Neuronal stem cell (in vitro differentiated cells): ENCODE results near the gene VOPP1.

Experiments used
- DNase-seq: peaks from one replicate; pipeline ENCODE4 v3.0.0-alpha.2; 2013; ENCODE audit warnings: low spot score
- H2AFZ ChIP-seq: one replicate; pipeline ENCODE4 v1.6.1; 2013; ENCODE audit warnings: mild to moderate bottlenecking, low read length, inconsistent platforms
- H2AK5ac ChIP-seq: 2 replicates; pipeline ENCODE4 v1.6.1; 2013; ENCODE audit warnings: low read depth, mild to moderate bottlenecking, inconsistent platforms, low read length, moderate library complexity, mixed read lengths
- H2BK120ac ChIP-seq: 2 replicates; pipeline ENCODE4 v1.6.1; 2013; ENCODE audit warnings: low read depth, mild to moderate bottlenecking, inconsistent platforms, low read length, moderate library complexity, mixed read lengths
- H2BK12ac ChIP-seq: one replicate; pipeline ENCODE4 v1.6.1; 2013; ENCODE audit warnings: low read length, inconsistent platforms
- H2BK15ac ChIP-seq: 2 replicates; pipeline ENCODE4 v1.6.1; 2013; ENCODE audit warnings: mild to moderate bottlenecking, low read length, inconsistent platforms, mixed read lengths
- H2BK5ac ChIP-seq: one replicate; pipeline ENCODE4 v1.6.1; 2013; ENCODE audit warnings: inconsistent platforms, mild to moderate bottlenecking, low read length, moderate library complexity
- H3K14ac ChIP-seq: one replicate; pipeline ENCODE4 v1.6.1; 2013; ENCODE audit warnings: low read length, inconsistent platforms
- H3K18ac ChIP-seq: 2 replicates; pipeline ENCODE4 v1.6.1; 2013; ENCODE audit warnings: low read length, inconsistent platforms
- H3K23ac ChIP-seq: 2 replicates; pipeline ENCODE4 v1.6.1; 2013; ENCODE audit warnings: low read depth, mild to moderate bottlenecking, mixed read lengths, low read length, inconsistent platforms; ENCODE audit not compliant: poor library complexity
- H3K27ac ChIP-seq: replicated peaks from 3 replicates; pipeline ENCODE4 v1.5.1; 2013; ENCODE audit warnings: low read length, inconsistent platforms
- H3K27me3 ChIP-seq, 3 experiments: 2 replicates each; pipeline ENCODE4 v1.6.1; 2013; ENCODE audit warnings: low read length in 3 of 3, mild to moderate bottlenecking in 2 of 3, inconsistent platforms in 1 of 3, low read depth in 1 of 3, mixed read lengths in 1 of 3, moderate library complexity in 1 of 3; ENCODE audit not compliant: control insufficient read depth in 3 of 3, insufficient read depth in 3 of 3
- H3K36me3 ChIP-seq, 2 donors: replicated peaks in 1 of 2; 2 replicates each; pipeline ENCODE4 v1.6.1; 2013; ENCODE audit warnings: low read length in 2 of 2; ENCODE audit not compliant: control insufficient read depth in 2 of 2, insufficient read depth in 2 of 2
- H3K4ac ChIP-seq: 2 replicates; pipeline ENCODE4 v1.6.1; 2013; ENCODE audit warnings: inconsistent platforms, mild to moderate bottlenecking, low read length, moderate library complexity
- H3K4me1 ChIP-seq, 2 donors: 1 replicate in 1 of 2; 2 replicates in 1 of 2; pipeline ENCODE4 v1.6.1; 2013; ENCODE audit warnings: low read length in 2 of 2, low read depth in 1 of 2; ENCODE audit not compliant: control insufficient read depth in 2 of 2, insufficient read depth in 1 of 2
- H3K4me2 ChIP-seq: one replicate; pipeline ENCODE4 v1.6.1; 2013; ENCODE audit warnings: mild to moderate bottlenecking, low read length, inconsistent platforms; ENCODE audit not compliant: insufficient read depth, poor library complexity, severe bottlenecking
- H3K4me3 ChIP-seq, 2 donors: 2 replicates each; pipeline ENCODE4 v1.5.1; 2013; ENCODE audit warnings: low read length in 2 of 2, mild to moderate bottlenecking in 2 of 2, inconsistent platforms in 1 of 2, moderate library complexity in 1 of 2
- H3K79me1 ChIP-seq: one replicate; pipeline ENCODE4 v1.6.1; 2013; ENCODE audit warnings: low read depth, mild to moderate bottlenecking, inconsistent platforms, low read length, moderate library complexity
- H3K9ac ChIP-seq: one replicate; pipeline ENCODE4 v1.6.1; 2013; ENCODE audit warnings: mild to moderate bottlenecking, low read depth, low read length, inconsistent platforms; ENCODE audit not compliant: poor library complexity
- H3K9me3 ChIP-seq, 2 donors: replicated peaks in 1 of 2; 2 replicates each; pipeline versions ENCODE3 to v1.6.1; 2013; ENCODE audit warnings: low read length in 2 of 2, mild to moderate bottlenecking in 2 of 2, inconsistent platforms in 1 of 2, low read depth in 1 of 2, mixed read lengths in 1 of 2, moderate library complexity in 1 of 2; ENCODE audit not compliant: control insufficient read depth in 2 of 2, insufficient read depth in 1 of 2
- H4K8ac ChIP-seq: one replicate; pipeline ENCODE4 v1.6.1; 2013; ENCODE audit warnings: low read depth, mild to moderate bottlenecking, inconsistent platforms, low read length, moderate library complexity
- H4K91ac ChIP-seq: one replicate; pipeline ENCODE4 v1.6.1; 2013; ENCODE audit warnings: low read length, low read depth, mild to moderate bottlenecking, inconsistent platforms; ENCODE audit not compliant: poor library complexity
- WGBS, 2 donors: extraction: QIAGEN DNeasy Blood & Tissue Kit; methylation state at CpG; one replicate each; pipeline ENCODE4 v1.1.7; 2013; ENCODE audit warnings: missing lambda C conversion rate in 2 of 2, mixed read lengths in 1 of 2; ENCODE audit not compliant: insufficient read length in 2 of 2, insufficient replicate concordance in 1 of 2; ENCODE audit errors: extremely low coverage in 2 of 2; 5-methylcytosine and 5-hydroxymethylcytosine counted together

VOPP1 gene

DNA sequence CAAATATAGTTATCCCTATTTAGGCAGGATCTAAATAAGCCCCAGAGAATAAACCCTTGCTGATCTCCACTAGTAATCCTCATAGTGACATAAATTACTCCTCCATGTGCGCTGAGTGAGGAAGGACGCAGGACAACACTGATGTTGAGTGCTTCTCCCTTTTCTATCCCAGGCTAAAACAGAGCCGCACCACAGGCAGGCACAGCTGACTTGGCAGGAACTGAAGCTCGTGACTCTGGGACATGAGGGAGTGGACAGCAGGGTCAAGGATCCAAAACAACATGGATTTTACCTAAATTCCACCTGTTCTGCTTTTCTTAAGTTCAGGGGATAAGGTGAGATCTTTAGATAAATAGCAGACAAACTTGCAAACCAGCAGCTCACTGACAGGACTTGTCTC lies 46.0 kb downstream of the VOPP1 start:
- H2AK5ac ChIP-seq = no peak overlapping the region
- no peaks in the 10 kb centered on the region for H3K79me1 ChIP-seq
- no peak overlapping the region for H2BK5ac ChIP-seq
- H2AFZ ChIP-seq = no peak overlapping the region
- H3K4me1 ChIP-seq = peaks cover 6 to 20% of the 10 kb centered on the region in 2 donors
- no peak overlapping the region for H3K4me2 ChIP-seq
- H2BK12ac ChIP-seq = no peak overlapping the region
- WGBS, 2 donors = no CpG with 5 or more reads among the region's 4 CpGs
- no peaks in the 10 kb centered on the region for H3K36me3 ChIP-seq
- DNase-seq = no peak
- no peak overlapping the region for H2BK120ac ChIP-seq
- H3K14ac ChIP-seq = no peak overlapping the region
- H3K18ac ChIP-seq = no peak overlapping the region
- H4K91ac ChIP-seq = no peak overlapping the region
- no peaks in the 10 kb centered on the region for H3K27me3 ChIP-seq
- no peak overlapping the region for H3K4ac ChIP-seq
- no peak overlapping the region for H3K4me3 ChIP-seq
- no peak overlapping the region for H4K8ac ChIP-seq
- no peaks in the 10 kb centered on the region for H3K9me3 ChIP-seq
- no peak overlapping the region for H2BK15ac ChIP-seq
- no peak overlapping the region for H3K23ac ChIP-seq
- H3K27ac ChIP-seq = no peak overlapping the region
- no peak overlapping the region for H3K9ac ChIP-seq

- no peak overlapping the region for H3K4me3 ChIP-seq
- H3K27me3 ChIP-seq = no peaks in the 10 kb centered on the region
- H4K91ac ChIP-seq = no peak overlapping the region
- WGBS, 2 donors = no CpG with 5 or more reads among the region's 21 CpGs
- H2BK12ac ChIP-seq = no peak overlapping the region
- H3K18ac ChIP-seq = no peak overlapping the region
- H3K36me3 ChIP-seq = peaks cover 0 to 7% of the 10 kb centered on the region in 2 donors
- no peak overlapping the region for H2BK5ac ChIP-seq
- DNase-seq = no peak
- peaks cover 6 to 20% of the 10 kb centered on the region in 2 donors for H3K4me1 ChIP-seq
- no peak overlapping the region for H3K9ac ChIP-seq
- H2AK5ac ChIP-seq = no peak overlapping the region
- H3K4me2 ChIP-seq = no peak overlapping the region
- no peaks in the 10 kb centered on the region for H3K9me3 ChIP-seq
- no peak overlapping the region for H2BK120ac ChIP-seq
- no peak overlapping the region for H3K27ac ChIP-seq
- no peak overlapping the region for H3K4ac ChIP-seq
- H2BK15ac ChIP-seq = no peak overlapping the region
- H2AFZ ChIP-seq = no peak overlapping the region
- no peak overlapping the region for H3K14ac ChIP-seq
- H3K79me1 ChIP-seq = no peaks in the 10 kb centered on the region
- H3K23ac ChIP-seq = no peak overlapping the region
- H4K8ac ChIP-seq = no peak overlapping the region
These were observed 47.6 kb downstream of the VOPP1 start for GRCh38 chr7:55524558-55525310.

DNA sequence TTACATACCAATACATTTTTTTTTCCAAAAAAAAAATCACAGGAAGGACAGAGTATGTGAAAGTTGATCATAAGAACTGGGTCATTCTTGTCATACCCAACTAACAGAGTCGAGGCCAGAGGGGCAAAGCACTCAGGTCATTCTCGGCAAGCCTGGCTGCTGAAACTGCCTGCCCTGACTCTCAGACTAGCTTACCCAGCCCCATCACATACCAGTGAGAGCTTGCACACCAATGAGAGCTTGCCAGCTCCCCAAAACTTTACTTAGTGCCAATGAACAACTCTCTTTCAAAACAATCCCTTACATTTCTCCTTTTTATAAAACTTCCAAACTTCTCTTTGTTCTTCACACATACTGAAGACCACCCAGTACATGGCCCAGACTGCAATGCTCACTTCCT lies 48.9 kb downstream of the VOPP1 start:
- DNase-seq = no peak
- H4K91ac ChIP-seq = no peak overlapping the region
- H2BK5ac ChIP-seq = no peak overlapping the region
- no peak overlapping the region for H3K27ac ChIP-seq
- no CpG with 5 or more reads among the region's 2 CpGs for WGBS, 2 donors
- no peak overlapping the region for H3K4me3 ChIP-seq
- no peak overlapping the region for H4K8ac ChIP-seq
- no peaks in the 10 kb centered on the region for H3K27me3 ChIP-seq
- no peak overlapping the region for H3K4me2 ChIP-seq
- no peak overlapping the region for H3K23ac ChIP-seq
- H3K36me3 ChIP-seq = peaks cover 0 to 14% of the 10 kb centered on the region in 2 donors
- no peak overlapping the region for H2AFZ ChIP-seq
- peaks cover 14 to 23% of the 10 kb centered on the region in 2 donors for H3K4me1 ChIP-seq
- no peak overlapping the region for H3K14ac ChIP-seq
- no peak overlapping the region for H3K4ac ChIP-seq
- no peaks in the 10 kb centered on the region for H3K79me1 ChIP-seq
- no peak overlapping the region for H2BK15ac ChIP-seq
- no peak overlapping the region for H3K18ac ChIP-seq
- H2BK120ac ChIP-seq = no peak overlapping the region
- H3K9me3 ChIP-seq = no peaks in the 10 kb centered on the region
- no peak overlapping the region for H2AK5ac ChIP-seq
- no peak overlapping the region for H3K9ac ChIP-seq
- no peak overlapping the region for H2BK12ac ChIP-seq

DNA sequence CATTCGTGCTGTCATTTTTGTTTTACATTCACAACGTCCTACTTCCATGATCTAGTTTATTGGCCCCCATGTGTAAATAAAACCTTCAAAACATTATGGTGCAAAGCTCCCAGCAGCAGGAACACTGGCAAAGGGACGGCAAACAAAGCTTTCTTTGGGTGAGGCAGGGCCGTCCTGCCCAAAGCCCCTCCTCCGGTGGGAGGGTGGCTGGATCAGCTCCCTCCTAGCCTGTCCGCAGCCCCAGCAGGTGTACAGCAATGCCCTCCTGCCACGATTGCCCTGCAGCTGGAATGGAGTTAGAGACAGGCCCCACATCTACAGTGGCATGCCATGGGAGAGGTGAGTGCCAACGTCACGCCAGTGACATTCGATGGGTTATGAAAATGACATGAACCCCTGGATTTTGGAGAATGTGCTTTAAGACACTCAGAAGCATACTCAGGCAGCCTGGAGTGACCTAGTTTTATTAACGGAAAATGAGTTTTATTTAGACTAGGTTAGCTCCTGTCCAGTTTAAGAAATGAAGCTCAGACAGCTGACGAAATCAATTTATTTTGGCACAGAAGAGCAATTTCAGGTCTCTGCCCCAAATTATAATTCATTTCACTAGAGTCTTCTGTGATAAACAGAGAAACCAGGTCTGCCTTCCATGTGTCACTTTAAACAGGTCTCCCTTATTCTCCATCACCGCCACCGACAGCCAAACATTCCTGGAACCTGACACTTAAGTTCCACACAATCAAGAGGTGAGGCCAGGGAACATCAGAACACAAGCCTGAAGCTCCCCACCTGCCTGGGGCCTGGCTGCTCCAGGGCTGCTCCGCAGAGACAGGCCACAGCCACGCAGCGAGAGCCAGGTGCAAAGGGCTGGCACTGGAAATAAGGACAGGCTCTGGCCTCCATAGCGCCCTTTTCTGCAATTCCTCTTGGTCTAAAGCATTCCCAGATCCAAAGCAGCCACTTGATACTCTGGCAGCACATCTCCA lies 50.1 kb downstream of the VOPP1 start:
- no peaks in the 10 kb centered on the region for H3K9me3 ChIP-seq
- no peak overlapping the region for H3K23ac ChIP-seq
- peaks cover 12 to 20% of the 10 kb centered on the region in 2 donors for H3K4me1 ChIP-seq
- no peak overlapping the region for H2BK120ac ChIP-seq
- H3K4me2 ChIP-seq = no peak overlapping the region
- H3K4ac ChIP-seq = no peak overlapping the region
- H2BK5ac ChIP-seq = no peak overlapping the region
- H3K14ac ChIP-seq = no peak overlapping the region
- no peak overlapping the region for H2AK5ac ChIP-seq
- no peak overlapping the region for H3K4me3 ChIP-seq
- no peak overlapping the region for H3K9ac ChIP-seq
- no peak overlapping the region for H3K18ac ChIP-seq
- H3K27me3 ChIP-seq = no peaks in the 10 kb centered on the region
- H4K8ac ChIP-seq = no peak overlapping the region
- no peak overlapping the region for H2BK12ac ChIP-seq
- WGBS, 2 donors = no CpG with 5 or more reads among the region's 18 CpGs
- no peaks in the 10 kb centered on the region for H3K79me1 ChIP-seq
- H4K91ac ChIP-seq = no peak overlapping the region
- H2AFZ ChIP-seq = no peak overlapping the region
- peaks cover 4 to 25% of the 10 kb centered on the region in 2 donors for H3K36me3 ChIP-seq
- H3K27ac ChIP-seq = no peak overlapping the region
- no peak overlapping the region for H2BK15ac ChIP-seq
- no peak for DNase-seq
